Body of pancreas (tissue), 4 donors: Measurements from ENCODE around the gene ELF5. TPM values are rescaled to one million over a fixed set of nuclear protein-coding genes. Genes with fewer than 3 reads are reported as not detected.

Experiments
- ATAC-seq: fragments of 150-250 bp; one replicate; pipeline ENCODE4 v1.9.1; 2016
- DNase-seq, 4 donors: peaks; one replicate each; pipeline ENCODE4 v3.0.0-alpha.2; 2019
- H3K27ac ChIP-seq, 4 donors: fragments of 200-600 bp; sonication (generic); 1 replicate in 3 of 4; 2 replicates in 1 of 4; pipeline versions ENCODE4 v1.5.1 to v1.6.1; 2016 to 2019; ENCODE audit warnings: mild to moderate bottlenecking in 1 of 4, mixed read lengths in 1 of 4, moderate library complexity in 1 of 4
- H3K27me3 ChIP-seq, 2 donors: fragments of 200-600 bp; sonication (generic); one replicate each; pipeline ENCODE4 v1.6.0; 2016; ENCODE audit warnings: mild to moderate bottlenecking in 1 of 2
- H3K36me3 ChIP-seq, 2 donors: fragments of 200-600 bp; sonication (generic); replicated peaks in 1 of 2; 2 replicates each; pipeline ENCODE4 v1.5.1; 2016; ENCODE audit warnings: low read depth in 2 of 2; ENCODE audit not compliant: insufficient read depth in 1 of 2
- H3K4me1 ChIP-seq: fragments of 200-600 bp; sonication (generic); one replicate; pipeline ENCODE4 v1.6.0; 2016
- H3K4me3 ChIP-seq, 2 donors: fragments of 200-600 bp; sonication (generic); 1 replicate in 1 of 2; 2 replicates in 1 of 2; pipeline ENCODE4 v1.5.1; 2016 to 2019
- H3K9me3 ChIP-seq, 3 donors: fragments of 200-600 bp; sonication (generic); 1 replicate in 2 of 3; 2 replicates in 1 of 3; pipeline ENCODE4 v1.5.1; 2016
- CTCF ChIP-seq, 7 experiments: fragments of 450-650 bp in 4 of 7; fragments of 200-600 bp in 3 of 7; sonication (generic) in 3 of 7; IDR thresholded peaks; one replicate each; pipeline ENCODE4 v1.5.1; 2016 to 2019; ENCODE audit warnings: antibody characterized with exemption in 7 of 7
- POLR2A ChIP-seq, 3 donors: fragments of 450-650 bp; IDR thresholded peaks; one replicate each; pipeline ENCODE4 v1.6.1; 2016; ENCODE audit warnings: antibody characterized with exemption in 3 of 3, mild to moderate bottlenecking in 2 of 3
- WGBS, 2 donors: methylation state at CpG; one replicate each; pipeline ENCODE4 v1.1.5; 2017; 5-methylcytosine and 5-hydroxymethylcytosine counted together
- intact Hi-C: fragments of 100-400 bp; cut with DNase I; formaldehyde crosslinking; loops from one replicate; pipeline ENCODE4 v1.15.1; 2023
- total RNA-seq, 2 donors: library from RNA; depleted of rRNA; stranded (reverse); fragments of >200 nt; gene quantifications; one replicate each; pipeline ENCODE4 v1.1.0, GENCODE V29; 2016

The ELF5 gene
- total RNA-seq, 2 donors from 2014 or later: not detected

DNA sequence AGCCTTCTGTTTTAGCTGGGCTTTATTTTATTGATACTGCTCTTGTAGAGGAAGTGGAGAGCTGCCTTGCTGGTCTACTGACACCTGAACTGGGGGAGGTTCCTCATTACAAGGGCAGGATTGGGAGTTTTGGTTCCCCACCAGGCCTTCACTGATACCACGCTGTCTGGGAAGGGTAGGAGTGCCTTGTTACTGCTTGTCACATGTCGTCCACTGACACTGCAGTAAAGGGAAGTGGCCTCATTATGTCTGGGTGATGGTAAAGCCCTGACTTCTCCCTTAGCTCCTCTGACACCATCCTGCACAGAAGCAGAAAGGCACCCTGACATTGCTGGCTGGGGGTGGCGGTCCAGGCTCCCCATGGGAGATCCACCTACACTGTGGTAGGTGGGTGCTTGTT lies 38.7 kb upstream of the ELF5 start:
- no peak for TF ChIP-seq POLR2A (IDR thresholded peaks at IDR 0.05)
- TF ChIP-seq CTCF (IDR thresholded peaks at IDR 0.05): no peak
- WGBS, 2 donors: 69 to 100% methylated on average over 1 to 3 of the region's 3 CpGs
- no peaks in the 10 kb centered on the region for H3K9me3 ChIP-seq
- H3K36me3 ChIP-seq: no peaks in the 10 kb centered on the region
- DNase-seq: peak in 1 of 4 donors; percentile 29
- H3K27me3 ChIP-seq: no peaks in the 10 kb centered on the region
- no peak for ATAC-seq
- H3K4me3 ChIP-seq: no peak overlapping the region
- H3K27ac ChIP-seq: no peak overlapping the region
- intact Hi-C loops: no loop called here
- H3K4me1 ChIP-seq: no peaks in the 10 kb centered on the region

DNA sequence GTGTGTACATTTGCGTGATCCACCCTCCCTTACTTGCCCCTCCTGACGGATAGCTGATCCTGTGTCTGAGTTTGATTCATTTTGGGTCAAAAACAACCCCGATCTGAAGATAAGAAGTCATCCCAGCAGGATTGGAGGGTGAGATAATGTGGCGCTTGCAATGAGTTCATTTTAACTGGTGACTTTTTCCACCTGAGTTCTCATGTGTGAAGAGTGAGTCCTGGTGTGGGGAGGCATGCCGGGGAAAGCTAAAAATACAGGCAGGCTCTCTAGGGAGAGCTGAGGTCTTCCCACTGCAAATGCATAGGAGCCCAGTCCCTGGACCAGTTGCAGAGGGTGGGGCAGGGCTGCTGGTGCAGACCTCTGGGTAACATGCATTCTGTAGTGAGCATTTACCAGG lies 35.7 kb upstream of the ELF5 start:
- intact Hi-C loops: no loop called here
- Histone ChIP-seq H3K27me3 (peaks cover 0 to 5% of the 10 kb centered on the region in 2 donors), H3K27ac (no peak overlapping the region), H3K9me3 (no peaks in the 10 kb centered on the region), H3K4me3 (no peak overlapping the region), H3K36me3 (no peaks in the 10 kb centered on the region), H3K4me1 (no peaks in the 10 kb centered on the region)
- DNase-seq (no peak), ATAC-seq (no peak)
- WGBS, 2 donors: 46 to 60% methylated on average over 5 of the region's 5 CpGs
- TF ChIP-seq POLR2A (IDR thresholded peaks at IDR 0.05): no peak
- no peak for TF ChIP-seq CTCF (IDR thresholded peaks at IDR 0.05)

DNA sequence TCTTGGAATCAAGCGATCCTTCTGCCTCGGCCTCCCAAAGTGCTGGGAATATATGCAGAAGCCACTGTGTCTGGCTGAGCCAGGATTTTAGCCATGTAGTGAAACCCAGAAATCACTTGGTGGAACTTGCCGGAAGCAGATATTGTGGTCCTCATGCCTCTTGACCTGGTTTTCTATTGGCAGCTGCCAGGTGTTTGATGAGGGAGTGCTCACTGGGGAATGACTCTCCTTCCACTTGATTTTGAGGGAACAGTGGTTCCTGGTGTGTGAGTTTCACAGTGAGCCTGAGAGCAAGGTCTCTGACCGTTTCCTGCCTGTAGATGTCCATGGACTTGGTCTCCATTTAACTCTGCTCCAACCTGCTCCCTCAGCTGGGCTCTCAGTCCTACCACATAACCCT lies 34.7 kb upstream of the ELF5 start:
- 59 to 96% methylated on average over 3 to 4 of the region's 4 CpGs for WGBS, 2 donors
- Histone ChIP-seq H3K4me3 (no peak overlapping the region), H3K27me3 (peaks cover 0 to 5% of the 10 kb centered on the region in 2 donors), H3K4me1 (no peaks in the 10 kb centered on the region), H3K9me3 (no peaks in the 10 kb centered on the region), H3K27ac (no peak overlapping the region), H3K36me3 (no peaks in the 10 kb centered on the region)
- DNase-seq (no peak), ATAC-seq (no peak)
- no peak for TF ChIP-seq POLR2A (IDR thresholded peaks at IDR 0.05)
- no peak for TF ChIP-seq CTCF (IDR thresholded peaks at IDR 0.05)
- intact Hi-C loops: no loop called here

- DNase-seq (peak in 1 of 4 donors; percentile 9), ATAC-seq (peak; percentile 63)
- WGBS, 2 donors: 38 to 43% methylated on average over 6 of the region's 6 CpGs
- no peak for TF ChIP-seq CTCF (IDR thresholded peaks at IDR 0.05)
- no peak for TF ChIP-seq POLR2A (IDR thresholded peaks at IDR 0.05)
- intact Hi-C loops: no loop called here
- no peak overlapping the region for H3K4me3 ChIP-seq
- H3K4me1 ChIP-seq: no peaks in the 10 kb centered on the region
- peaks cover 0 to 5% of the 10 kb centered on the region in 2 donors for H3K27me3 ChIP-seq
- peak overlapping the region in 1 of 4 donors; percentile 19 for H3K27ac ChIP-seq
- H3K9me3 ChIP-seq: no peaks in the 10 kb centered on the region
- H3K36me3 ChIP-seq: no peaks in the 10 kb centered on the region
Observed at GRCh38 chr11:34546511-34547209, 33.1 kb upstream of the ELF5 start.

DNA sequence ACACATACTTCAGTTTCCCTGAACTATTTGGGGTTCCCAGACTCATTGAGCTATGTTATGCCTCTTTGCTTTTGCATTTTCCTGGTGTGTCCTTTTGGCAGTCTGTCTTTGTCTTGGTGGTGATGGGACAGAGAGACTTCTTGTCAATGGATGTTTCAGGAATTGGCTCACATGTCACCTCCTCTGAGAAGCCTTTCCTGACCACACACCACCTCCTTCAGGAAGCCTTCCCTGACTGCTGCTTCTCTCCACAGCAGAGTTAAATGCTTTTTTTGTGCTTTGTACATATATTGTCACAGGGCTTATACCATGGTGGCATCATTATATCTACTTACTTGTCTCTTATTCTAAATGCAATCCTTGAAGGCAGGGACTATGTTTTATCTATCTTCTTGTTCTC lies 28.5 kb upstream of the ELF5 start:
- no peak for TF ChIP-seq POLR2A (IDR thresholded peaks at IDR 0.05)
- no peak for TF ChIP-seq CTCF (IDR thresholded peaks at IDR 0.05)
- ATAC-seq: no peak
- no peaks in the 10 kb centered on the region for H3K4me1 ChIP-seq
- no peaks in the 10 kb centered on the region for H3K36me3 ChIP-seq
- peaks cover 0 to 5% of the 10 kb centered on the region in 2 donors for H3K27me3 ChIP-seq
- no peak overlapping the region for H3K27ac ChIP-seq
- no peak for DNase-seq
- intact Hi-C loops: no loop called here
- no peaks in the 10 kb centered on the region for H3K9me3 ChIP-seq
- no peak overlapping the region for H3K4me3 ChIP-seq
